Fibroblast of the conjunctiva (primary cell): ENCODE data around the gene RAI2.
A peak's percentile ranks its signal among the peaks of the same experiment; 100 is the strongest.

Source experiments
- DNase-seq: peaks from one replicate; pipeline ENCODE4 v3.0.0-alpha.2; 2010; ENCODE audit warnings: low read depth

The RAI2 gene

DNA sequence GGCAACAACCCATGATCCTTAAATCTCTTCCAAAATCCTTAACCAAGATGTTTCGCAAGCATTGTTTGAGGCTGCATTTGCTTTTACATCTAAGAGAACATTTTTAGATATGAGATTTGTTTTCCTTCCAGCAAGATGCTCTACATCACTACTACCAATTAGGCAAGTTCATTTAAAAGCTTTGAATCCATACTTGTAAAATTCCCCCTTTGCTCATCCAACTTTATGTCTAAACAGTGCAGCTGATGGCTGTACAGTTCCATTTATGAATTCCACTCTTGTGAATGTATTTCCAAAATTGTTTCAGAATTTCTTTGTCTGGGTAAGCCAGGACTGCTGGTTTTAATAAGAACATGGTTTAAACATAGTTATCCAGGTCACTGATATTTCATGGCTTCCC, 31.5 kb downstream of the RAI2 start:
- no peak for DNase-seq

- DNase-seq = no peak
Observed at GRCh38 chrX:17828171-17828570, 32.9 kb downstream of the RAI2 start.

- DNase-seq = no peak
Observed at GRCh38 chrX:17826609-17827496, 34.2 kb downstream of the RAI2 start.

DNA sequence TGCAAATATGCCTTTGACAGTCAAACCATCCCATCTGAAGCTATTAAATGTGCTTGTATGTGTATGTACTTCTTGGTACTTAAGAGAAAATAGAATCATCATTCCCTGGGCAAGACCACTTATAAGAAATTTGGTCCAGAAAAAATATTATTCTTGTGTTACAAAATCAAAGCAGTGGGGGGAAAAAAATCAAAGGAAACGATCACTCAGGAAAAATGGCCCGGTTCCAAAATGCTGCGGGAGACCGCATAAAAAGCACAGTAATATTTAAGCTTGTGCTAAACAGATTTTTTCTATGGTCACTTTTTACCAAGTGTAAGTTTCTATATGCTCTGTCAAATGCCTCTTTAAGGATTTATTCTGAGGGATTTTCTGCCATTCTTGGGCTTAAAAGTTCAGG, 36.1 kb downstream of the RAI2 start:
- DNase-seq = no peak

GRCh38 chrX:17822351-17822750, 38.7 kb downstream of the RAI2 start:
- DNase-seq = no peak

DNA sequence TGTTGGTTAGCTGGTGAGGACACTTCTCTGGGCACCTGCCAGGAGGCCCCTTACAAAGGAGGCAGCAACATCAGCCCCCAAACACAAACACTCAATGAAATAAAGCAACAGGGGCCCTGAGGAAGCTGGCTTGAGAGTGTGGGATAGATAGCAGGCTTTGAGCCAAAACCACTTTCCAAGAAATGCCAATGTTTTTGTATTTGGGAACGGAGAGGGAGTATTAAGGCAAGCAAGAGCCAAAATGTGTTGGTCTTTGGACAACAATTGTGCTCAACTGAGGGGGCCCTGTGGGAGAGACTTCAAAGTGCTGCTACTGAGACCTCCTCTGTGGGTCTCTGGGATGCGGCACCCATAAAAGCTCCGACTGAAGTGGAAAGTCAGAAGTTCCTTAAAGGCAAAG, 41.0 kb downstream of the RAI2 start:
- DNase-seq = no peak

DNA sequence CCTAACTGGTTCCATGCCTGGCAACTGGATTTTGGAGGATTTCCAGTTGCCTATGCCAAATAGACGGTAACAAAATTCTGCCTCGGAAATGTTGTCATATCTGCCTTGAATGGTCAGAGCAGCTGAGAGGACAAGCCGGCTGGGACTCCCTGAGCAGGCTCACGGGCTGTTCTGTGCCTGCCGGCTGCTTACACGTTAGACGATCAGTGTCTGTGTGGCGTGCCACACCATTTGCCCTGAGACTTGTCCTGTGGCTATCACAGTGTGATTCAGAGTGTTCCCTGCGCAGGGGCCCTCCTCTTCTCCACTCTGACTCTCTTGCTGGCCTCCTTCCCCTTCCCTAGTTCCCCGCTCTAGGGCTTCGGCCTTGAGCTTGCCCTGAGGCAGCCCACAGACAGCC, 42.4 kb downstream of the RAI2 start:
- DNase-seq = no peak

GRCh38 chrX:17817251-17817650, 43.8 kb downstream of the RAI2 start:
- DNase-seq = no peak

GRCh38 chrX:17814557-17814956, 46.5 kb downstream of the RAI2 start:
- peak; percentile 13 for DNase-seq

DNA sequence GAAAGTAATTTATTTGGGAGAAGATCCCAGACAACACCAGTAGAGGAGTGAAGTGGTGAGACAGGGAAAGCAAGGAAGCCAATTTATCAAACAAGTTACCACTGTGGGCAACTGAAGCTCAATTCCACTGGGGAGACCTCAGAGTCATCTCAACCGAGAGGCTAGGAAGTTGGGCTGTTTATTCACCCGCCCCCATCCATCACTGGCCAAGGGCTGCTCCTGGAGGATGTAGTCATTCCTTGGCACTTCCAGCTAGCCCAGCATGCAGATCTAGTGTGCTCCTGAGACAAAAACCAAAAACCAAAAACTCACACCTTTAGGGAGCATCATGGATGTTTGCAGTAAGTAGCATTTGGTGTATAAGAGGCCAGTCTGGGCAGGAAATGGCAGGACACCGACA, 47.0 kb downstream of the RAI2 start:
- DNase-seq = no peak

GRCh38 chrX:17813277-17813676, 47.8 kb downstream of the RAI2 start:
- DNase-seq = no peak

GRCh38 chrX:17812763-17813162, 48.3 kb downstream of the RAI2 start:
- DNase-seq = no peak

GRCh38 chrX:17809984-17810383, 51.1 kb downstream of the RAI2 start:
- DNase-seq = no peak

DNA sequence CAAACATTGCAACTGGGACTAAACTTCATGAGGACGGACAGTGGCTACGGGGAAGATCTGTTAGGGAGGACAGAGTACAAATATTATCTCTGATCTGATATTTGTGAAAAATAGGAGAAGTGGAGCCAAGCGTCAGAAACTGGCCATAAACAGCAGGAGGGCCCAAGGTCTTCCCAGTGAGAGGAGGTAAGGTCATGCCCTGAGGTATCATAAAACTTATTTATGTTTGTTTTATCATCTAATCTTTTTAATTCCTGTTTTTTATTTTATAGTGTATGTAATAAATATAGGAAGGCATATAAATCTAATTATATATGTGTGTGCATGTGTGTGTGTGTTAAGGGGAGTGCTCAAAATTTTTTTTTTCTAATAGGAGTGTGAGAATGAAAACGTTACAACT, 51.8 kb downstream of the RAI2 start:
- no peak for DNase-seq

- no peak for DNase-seq
Observed at GRCh38 chrX:17805120-17805519, 56.0 kb downstream of the RAI2 start.

DNA sequence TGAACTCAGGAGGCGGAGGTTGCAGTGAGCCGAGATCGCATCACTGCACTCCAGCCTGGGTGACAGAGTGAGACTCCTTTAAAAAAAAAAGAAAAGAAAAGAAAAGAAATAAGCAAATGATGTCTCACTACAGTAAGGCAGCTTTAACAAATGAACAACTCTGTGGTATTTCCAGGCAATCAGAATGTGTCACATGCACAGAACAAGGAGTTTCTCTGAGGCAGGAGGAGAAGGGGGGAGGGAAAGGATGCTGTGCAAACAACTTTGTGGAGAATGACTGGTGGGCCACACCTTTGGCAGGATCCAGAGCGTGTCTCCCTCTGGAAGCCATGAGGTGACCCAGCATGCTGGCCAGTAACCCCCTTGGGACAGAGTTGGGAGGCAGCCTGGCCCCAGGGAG, 57.6 kb downstream of the RAI2 start:
- no peak for DNase-seq

GRCh38 chrX:17802756-17803155, 58.3 kb downstream of the RAI2 start:
- DNase-seq = no peak

- no peak for DNase-seq
Observed at GRCh38 chrX:17801431-17801830, 59.7 kb downstream of the RAI2 start.

DNA sequence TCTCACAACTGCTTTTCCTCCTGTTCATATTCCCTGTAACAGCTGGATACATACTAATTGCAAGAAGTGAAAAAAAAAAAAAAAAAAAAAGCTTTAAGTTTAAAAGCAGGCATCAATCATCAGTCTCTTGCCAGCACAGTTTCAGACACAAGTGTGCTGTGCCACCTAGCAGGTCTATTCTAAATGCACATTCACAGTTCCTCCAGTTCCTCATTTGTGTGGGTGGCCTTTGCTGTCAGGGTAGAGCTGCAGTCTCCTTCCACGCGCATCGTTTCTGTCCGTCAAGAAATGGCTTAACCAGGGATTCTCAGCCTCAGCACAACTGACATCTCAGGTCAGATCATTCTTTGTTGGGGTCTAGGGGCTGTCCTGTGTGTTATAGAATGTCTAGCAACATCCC, 62.2 kb downstream of the RAI2 start:
- DNase-seq = no peak

DNA sequence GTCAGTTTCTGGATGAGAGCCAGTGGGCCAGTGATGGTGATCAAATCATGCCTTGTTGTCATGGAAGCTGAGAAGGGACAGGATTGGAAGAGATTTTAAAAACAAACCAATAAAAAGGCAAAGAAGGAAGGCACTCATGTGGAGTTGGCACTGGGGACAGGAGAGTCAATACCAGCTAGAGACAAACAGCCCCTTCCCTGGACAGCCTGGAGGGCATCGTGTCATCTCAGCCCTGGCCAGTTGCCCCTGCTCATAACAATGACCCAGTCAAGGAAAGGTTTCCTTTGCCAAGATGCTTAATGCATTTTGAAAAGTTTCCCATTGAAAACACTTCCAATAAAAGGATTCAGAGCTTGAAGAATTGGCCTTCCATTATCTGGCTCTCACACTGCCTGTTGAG, 68.3 kb downstream of the RAI2 start:
- DNase-seq = no peak

GRCh38 chrX:17788956-17789562, 72.0 kb downstream of the RAI2 start:
- DNase-seq = no peak

GRCh38 chrX:17788439-17788838, 72.7 kb downstream of the RAI2 start:
- DNase-seq = no peak

GRCh38 chrX:17787557-17787956, 73.5 kb downstream of the RAI2 start:
- DNase-seq = no peak
